Measurements from ENCODE around the gene RSAD1.

The RSAD1 gene

GRCh38 chr17:50523208-50523607 lies 44.5 kb downstream of the RSAD1 start:
- DNase-seq (ENCODE audit: low read depth) = no peak
- H3K4me3 ChIP-seq (ENCODE audit: control insufficient read depth, low read depth, low read length) = no peak overlapping the region
- TF ChIP-seq CTCF (conservative IDR thresholded peaks at IDR 0.05; ENCODE audit: control insufficient read depth, insufficient read depth, low read depth, low read length) = no peak

- no peak for TF ChIP-seq CTCF (conservative IDR thresholded peaks at IDR 0.05; ENCODE audit: control insufficient read depth, insufficient read depth, low read depth, low read length)
- no peak overlapping the region for H3K4me3 ChIP-seq (ENCODE audit: control insufficient read depth, low read depth, low read length)
- DNase-seq (ENCODE audit: low read depth) = no peak
These were observed 46.2 kb downstream of the RSAD1 start for GRCh38 chr17:50524838-50525237.

GRCh38 chr17:50527155-50527762 lies 48.6 kb downstream of the RSAD1 start:
- no peak for DNase-seq (ENCODE audit: low read depth)
- TF ChIP-seq CTCF (conservative IDR thresholded peaks at IDR 0.05; ENCODE audit: control insufficient read depth, insufficient read depth, low read depth, low read length) = no peak
- H3K4me3 ChIP-seq (ENCODE audit: control insufficient read depth, low read depth, low read length) = no peak overlapping the region

- no peak for TF ChIP-seq CTCF (conservative IDR thresholded peaks at IDR 0.05; ENCODE audit: control insufficient read depth, insufficient read depth, low read depth, low read length)
These were observed 49.4 kb downstream of the RSAD1 start for GRCh38 chr17:50527949-50528474.

GRCh38 chr17:50529849-50530248 lies 51.2 kb downstream of the RSAD1 start:
- DNase-seq (ENCODE audit: low read depth) = no peak
- H3K4me3 ChIP-seq (ENCODE audit: control insufficient read depth, low read depth, low read length) = no peak overlapping the region
- TF ChIP-seq CTCF (conservative IDR thresholded peaks at IDR 0.05; ENCODE audit: control insufficient read depth, insufficient read depth, low read depth, low read length) = no peak

More at GRCh38 chr17:50527949-50528474, 49.4 kb downstream of the RSAD1 start:
- no peak for DNase-seq (ENCODE audit: low read depth)
- H3K4me3 ChIP-seq (ENCODE audit: control insufficient read depth, low read depth, low read length) = no peak overlapping the region

GRCh38 chr17:50531428-50532025 lies 52.9 kb downstream of the RSAD1 start:
- H3K4me3 ChIP-seq (ENCODE audit: control insufficient read depth, low read depth, low read length) = no peak overlapping the region
- no peak for DNase-seq (ENCODE audit: low read depth)
- TF ChIP-seq CTCF (conservative IDR thresholded peaks at IDR 0.05; ENCODE audit: control insufficient read depth, insufficient read depth, low read depth, low read length) = no peak

Data from fibroblast of mammary gland (primary cell).